AG09319 (cell line): Measurements from ENCODE around the gene DCDC1.

Experiments
- DNase-seq: peaks from one replicate; pipeline ENCODE4 v3.0.0-alpha.2; 2010; ENCODE audit warnings: low read depth; ENCODE audit errors: extremely low read depth
- CTCF ChIP-seq: IDR thresholded peaks from 2 replicates; pipeline ENCODE4 v1.5.1; 2011; ENCODE audit warnings: low read depth, mild to moderate bottlenecking, inconsistent platforms, low read length, moderate library complexity

Gene DCDC1

GRCh38 chr11:31069447-31070205, 299.9 kb downstream of the DCDC1 start:
- no peak for TF ChIP-seq CTCF
- no peak for DNase-seq

DNA sequence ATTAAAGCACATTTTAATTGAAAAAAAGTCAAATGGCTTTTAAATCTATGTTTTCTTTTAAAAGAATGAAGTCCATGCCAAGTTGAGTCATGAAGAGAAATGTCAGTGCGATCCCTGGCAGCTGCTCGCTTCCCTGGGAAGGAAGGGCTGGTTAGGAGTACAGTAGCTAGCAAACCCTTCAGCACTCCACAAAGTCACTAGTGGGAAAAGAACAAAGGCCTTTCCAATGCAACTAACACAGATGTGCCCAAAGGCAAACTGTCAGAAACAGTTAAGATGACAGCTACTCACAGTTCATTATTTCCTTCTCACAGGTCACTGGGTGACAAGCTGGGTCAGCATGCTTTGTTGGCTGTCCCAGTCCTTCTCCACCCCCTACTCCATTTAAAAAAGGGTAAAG, 308.7 kb downstream of the DCDC1 start:
- no peak for DNase-seq
- no peak for TF ChIP-seq CTCF

GRCh38 chr11:31059529-31059928, 310.0 kb downstream of the DCDC1 start:
- no peak for TF ChIP-seq CTCF
- no peak for DNase-seq

- TF ChIP-seq CTCF, result no peak
- no peak for DNase-seq
These were observed 319.3 kb downstream of the DCDC1 start for GRCh38 chr11:31050061-31050765.

- no peak for DNase-seq
- no peak; the same call in 1 of the 2 replicates for TF ChIP-seq CTCF
These were observed 324.2 kb downstream of the DCDC1 start for GRCh38 chr11:31045335-31045734.

DNA sequence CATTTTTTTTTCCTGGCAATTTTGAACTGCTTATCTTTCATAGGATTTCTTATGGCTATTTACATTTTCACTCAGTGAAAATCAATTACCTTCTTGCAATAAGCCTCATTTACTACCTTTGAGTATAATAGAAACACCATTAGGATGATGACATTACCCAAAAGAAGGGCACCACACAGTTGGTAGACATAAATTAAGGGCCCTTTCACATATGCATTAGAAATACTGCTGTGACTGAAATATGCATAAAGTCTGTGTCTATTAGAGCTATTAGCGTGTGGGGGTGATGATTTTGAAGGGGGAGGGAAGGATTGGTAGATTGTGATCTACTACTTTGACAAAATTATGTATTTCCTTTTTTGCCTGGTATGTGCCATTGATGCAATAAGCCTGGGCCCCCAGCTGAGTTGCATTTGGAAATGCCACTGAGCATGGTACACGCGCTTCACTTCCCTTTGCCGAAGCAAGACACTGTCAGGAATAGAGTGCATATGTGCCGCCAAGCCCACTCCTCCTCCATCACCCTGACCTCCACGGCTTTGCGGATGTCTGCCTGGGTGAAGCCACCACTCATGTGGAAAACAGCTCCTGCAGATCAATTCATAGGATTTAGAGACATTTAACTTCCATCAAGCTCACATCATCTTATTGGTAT, 339.3 kb downstream of the DCDC1 start:
- no peak for DNase-seq
- TF ChIP-seq CTCF, result no peak

DNA sequence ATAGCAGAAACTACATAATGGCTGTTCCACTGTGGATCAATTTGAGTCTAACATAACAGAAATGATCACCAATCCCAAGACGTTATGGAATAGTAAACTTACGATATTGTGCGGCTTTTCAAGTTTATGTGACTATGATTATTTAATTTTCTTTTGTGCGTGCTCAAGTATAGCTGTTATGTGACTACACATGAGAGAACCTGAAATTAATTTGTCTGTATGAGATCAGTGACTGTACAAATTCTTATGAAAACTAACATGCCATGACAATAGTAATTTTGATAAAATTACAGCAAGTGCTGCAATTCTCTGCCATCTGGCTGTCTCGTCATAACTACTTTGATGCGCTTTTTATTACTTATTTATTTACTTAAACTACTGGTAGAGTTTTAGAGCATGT, 343.2 kb downstream of the DCDC1 start:
- no peak for DNase-seq
- TF ChIP-seq CTCF, result no peak
